22Rv1 (cell line): ENCODE measurements around the gene SSU72.
"Not testable (repeated sequence)": the region's sequence is repeated elsewhere in the genome, so short reads cannot be mapped to it uniquely, and the experiment has no call there.

ENCODE experiments used
- CTCF ChIP-seq: fragments of 450-650 bp; IDR thresholded peaks from 2 replicates; pipeline ENCODE4 v1.5.1; 2017; ENCODE audit warnings: mild to moderate bottlenecking
- ZFX ChIP-seq: fragments of 450-650 bp; IDR thresholded peaks from 2 replicates; pipeline ENCODE4 v1.6.1; 2017; ENCODE audit warnings: antibody characterized with exemption, borderline replicate concordance

GRCh38 chr1:1533176-1533893 is 41.3 kb downstream of the SSU72 start:
- not testable (repeated sequence) for TF ChIP-seq CTCF, ZFX
